Jurkat, Clone E6-1 (cell line): Measurements from ENCODE around the gene OR2A25.

Experiments used
- DNase-seq: peaks from one replicate; pipeline ENCODE4 v3.0.0-alpha.2; 2011; ENCODE audit warnings: low read depth, low spot score
- H3K4me3 ChIP-seq: 2 replicates; pipeline ENCODE4 v1.5.1; 2011; ENCODE audit warnings: mild to moderate bottlenecking, low read length, control low read depth, moderate library complexity

OR2A25 gene

DNA sequence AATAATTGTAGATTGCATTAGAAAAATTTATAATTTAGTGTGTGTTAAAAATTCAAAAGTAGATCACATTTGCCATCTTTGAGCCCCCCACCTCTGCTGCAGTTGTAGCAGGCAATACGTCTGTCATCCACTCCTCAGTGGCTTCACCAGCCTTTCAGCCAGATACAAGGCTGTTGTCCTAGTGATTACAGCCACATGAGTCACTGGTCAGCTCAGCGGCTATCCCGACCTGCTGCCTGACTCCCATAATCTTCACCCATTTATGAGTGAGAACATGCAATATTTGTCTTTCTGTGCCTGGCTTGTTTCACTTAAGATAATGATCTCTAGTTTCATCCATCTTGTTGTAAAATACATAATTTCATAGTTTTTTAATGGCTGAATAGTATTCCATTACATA, 11.7 kb upstream of the OR2A25 start:
- H3K4me3 ChIP-seq, result no peak overlapping the region
- DNase-seq, result no peak

DNA sequence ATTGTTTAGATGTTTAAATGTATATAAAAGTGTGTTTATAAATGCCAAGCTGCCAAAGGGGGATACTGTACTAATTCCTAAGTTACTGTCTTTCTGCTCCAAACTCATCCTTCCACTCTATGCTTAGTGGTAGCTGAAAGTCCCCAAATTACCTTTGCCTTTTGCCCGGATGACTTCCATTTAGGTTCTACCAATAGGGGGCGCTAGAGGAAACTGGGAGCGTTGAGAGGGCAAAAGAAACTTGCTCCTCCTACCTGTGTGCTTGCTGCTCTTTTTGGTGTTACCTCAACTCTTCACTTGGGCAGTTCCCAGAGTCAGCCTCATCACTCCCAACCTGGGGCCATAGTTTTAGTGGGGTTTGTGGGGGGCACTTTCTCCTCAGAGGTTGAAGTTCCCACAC, 5.9 kb upstream of the OR2A25 start:
- no peak for DNase-seq

DNA sequence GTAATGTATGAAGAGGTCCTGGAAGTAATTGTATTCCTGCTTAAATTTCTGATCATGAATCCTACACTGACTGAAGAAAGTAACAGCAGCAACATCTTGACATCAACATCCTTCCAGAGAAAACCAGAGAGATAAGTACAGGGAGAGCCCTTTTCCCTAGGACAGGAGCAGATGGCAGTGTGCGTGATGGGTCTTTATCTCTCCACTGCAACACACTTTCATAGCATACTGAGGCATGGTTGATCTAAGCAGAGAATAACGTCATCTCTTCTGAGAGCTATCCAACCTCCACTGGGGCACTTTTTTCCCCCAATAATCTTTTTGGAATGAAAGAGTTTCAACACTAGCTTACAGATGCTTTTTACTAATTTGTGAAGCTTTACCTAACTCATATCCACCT, 342 bp downstream of the OR2A25 start:
- no peak overlapping the region for H3K4me3 ChIP-seq

More for the DNA sequence above, 5.9 kb upstream of the OR2A25 start:
- no peak overlapping the region for H3K4me3 ChIP-seq

DNA sequence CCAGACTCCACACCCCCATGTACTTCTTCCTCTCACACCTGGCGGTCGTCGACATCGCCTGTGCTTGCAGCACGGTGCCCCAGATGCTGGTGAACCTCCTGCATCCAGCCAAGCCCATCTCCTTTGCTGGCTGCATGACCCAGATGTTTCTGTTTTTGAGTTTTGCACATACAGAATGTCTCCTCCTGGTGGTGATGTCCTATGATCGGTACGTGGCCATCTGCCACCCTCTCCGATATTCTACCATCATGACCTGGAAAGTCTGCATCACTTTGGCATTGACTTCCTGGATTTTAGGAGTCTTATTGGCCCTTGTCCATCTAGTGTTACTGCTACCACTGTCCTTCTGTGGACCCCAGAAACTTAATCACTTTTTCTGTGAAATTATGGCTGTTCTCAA, 4.8 kb downstream of the OR2A25 start:
- no peak overlapping the region for H3K4me3 ChIP-seq
- no peak for DNase-seq

More for the DNA sequence above, 342 bp downstream of the OR2A25 start:
- no peak for DNase-seq

DNA sequence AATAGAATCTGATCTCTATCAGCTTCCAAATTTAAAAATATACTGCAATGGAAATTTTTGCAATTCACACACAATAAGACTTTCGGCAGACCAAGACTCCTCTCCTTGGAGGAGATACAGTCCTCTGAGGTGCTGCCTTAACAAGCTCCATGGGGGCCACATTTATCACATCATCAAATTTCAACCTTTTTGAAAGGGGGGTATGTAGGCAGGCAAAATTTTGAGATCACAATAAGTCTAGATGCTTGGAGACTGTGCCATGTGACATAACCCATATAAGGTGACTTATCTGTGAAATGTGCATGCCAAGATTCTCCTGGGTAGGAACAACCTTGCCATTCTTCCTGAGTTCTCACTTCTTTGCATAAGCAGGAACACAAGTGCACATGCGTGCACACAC, 16.4 kb downstream of the OR2A25 start, which contains the start of gene OR2A12:
Gene OR2A12, plus strand, starts transcription at position 301 of the 400 bp plus-strand sequence. CDS start 8,830 bp downstream, outside the sequence.
- no peak within 1 kb of the TSS for H3K4me3 ChIP-seq
- no peak for DNase-seq

DNA sequence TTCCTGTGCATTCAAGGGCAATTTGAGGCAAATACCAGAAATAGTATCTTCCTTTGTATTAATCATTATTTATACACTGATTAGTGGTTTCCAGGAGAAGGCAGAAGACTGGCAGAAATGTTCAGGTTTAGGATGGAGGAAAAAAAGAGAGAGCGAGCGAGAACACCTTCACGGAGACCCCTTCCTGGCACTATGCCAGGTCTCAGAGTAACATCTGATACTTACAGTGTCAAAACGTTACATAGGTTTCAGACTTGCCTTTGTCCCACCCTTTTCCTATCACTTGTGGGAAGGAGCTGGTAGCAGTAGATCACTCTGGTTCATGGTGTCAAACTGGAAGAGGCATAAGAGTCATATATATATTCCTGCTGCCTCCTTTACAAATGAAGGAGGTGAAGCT, 17.1 kb downstream of the OR2A25 start:
- no peak overlapping the region for H3K4me3 ChIP-seq
- DNase-seq, result no peak

DNA sequence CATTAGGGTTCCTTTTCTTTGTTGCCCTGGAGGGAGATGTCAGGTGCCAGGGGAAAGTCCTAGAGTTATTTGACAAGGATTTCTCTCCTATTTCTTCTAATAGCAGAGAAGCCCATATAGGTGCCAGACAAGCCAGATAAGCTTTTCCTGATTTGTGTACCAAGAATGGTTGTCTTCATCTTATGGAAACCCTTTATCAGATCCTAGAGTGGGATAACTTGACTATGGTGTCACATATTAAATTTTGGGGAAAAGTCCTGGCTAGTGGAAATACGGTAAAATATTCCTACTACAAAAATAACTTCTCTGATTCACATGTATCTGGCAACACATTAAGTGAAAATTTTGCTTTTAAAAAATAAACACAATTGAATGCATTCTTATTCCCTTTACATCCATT, 17.6 kb downstream of the OR2A25 start:
- DNase-seq, result no peak
- H3K4me3 ChIP-seq, result no peak overlapping the region

DNA sequence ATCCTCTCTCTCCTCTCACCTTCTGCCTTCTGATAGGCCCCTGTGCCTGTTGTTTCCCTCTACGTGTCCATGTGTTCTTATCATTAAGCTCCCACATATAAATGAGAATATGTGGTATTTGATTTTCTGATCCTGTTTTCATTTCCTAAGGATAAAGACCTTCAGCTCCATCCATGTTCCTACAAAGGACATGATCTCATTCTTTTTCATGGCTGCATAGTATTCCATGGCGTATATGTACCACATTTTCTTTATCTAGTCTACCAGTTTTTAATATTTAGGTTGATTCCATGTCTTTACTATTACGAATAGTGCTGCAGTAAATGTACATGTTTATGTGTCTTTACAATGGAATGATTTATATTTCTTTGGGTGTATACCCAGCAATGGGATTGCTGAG, 21.1 kb downstream of the OR2A25 start:
- H3K4me3 ChIP-seq, result no peak overlapping the region
- DNase-seq, result no peak

DNA sequence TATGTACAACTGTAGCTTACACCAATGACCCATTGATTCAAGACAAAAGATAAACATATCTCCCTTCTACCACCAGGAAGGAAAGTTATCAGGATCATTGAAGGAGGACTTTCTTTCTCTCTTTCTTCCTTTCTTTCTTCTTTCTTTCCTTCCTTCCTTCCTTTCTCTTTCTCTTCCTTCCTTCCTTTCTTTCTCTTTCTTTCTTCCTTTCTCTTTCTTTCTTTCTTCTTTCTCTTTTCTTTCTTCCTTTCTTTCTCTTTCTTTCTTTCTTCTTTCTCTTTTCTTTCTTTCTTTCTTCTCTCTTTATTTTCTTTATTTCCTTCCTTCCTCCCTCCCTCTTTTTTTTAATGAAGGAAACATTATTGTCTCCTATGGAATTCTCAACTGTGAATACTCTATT, 29.2 kb downstream of the OR2A25 start:
- DNase-seq, result no peak
- H3K4me3 ChIP-seq, result no peak overlapping the region

DNA sequence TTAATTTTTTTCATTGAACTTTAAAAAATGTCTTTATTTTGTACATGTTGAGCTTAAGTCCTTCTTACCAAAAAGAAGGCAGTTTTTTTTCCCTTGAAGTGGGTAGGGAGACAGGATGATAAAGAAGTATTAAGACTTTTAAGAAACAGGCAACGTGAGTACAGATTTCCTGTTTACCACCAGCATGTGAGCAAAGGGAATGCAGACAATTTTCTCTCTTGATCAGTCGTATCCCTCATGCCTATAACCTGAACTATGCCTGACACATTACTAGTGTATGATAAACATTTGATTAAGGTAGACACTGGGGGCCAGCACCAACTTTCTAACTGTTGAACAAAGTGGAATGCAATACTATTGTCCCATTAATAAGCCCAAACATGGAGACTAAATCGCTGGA, 31.0 kb downstream of the OR2A25 start:
- no peak overlapping the region for H3K4me3 ChIP-seq
- no peak for DNase-seq

DNA sequence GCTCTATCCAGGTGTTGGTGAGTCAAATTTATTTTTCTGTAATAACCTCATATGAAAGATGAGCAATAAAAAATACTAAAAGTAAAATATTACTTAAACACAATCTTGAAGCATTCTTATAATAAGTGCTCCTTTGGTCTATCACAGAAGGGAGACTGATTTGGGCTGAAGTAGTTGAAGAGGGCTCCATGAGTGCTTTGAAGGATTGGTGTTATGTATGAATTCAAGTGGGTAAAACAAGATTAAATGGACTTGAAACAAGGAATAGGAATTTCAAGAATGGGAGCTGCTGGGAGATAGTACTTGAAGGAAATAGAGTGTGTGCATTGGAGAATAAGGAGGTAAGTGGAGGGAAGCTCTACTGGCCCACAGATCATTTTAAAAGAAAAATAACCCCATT, 32.4 kb downstream of the OR2A25 start:
- DNase-seq, result no peak
- no peak overlapping the region for H3K4me3 ChIP-seq

DNA sequence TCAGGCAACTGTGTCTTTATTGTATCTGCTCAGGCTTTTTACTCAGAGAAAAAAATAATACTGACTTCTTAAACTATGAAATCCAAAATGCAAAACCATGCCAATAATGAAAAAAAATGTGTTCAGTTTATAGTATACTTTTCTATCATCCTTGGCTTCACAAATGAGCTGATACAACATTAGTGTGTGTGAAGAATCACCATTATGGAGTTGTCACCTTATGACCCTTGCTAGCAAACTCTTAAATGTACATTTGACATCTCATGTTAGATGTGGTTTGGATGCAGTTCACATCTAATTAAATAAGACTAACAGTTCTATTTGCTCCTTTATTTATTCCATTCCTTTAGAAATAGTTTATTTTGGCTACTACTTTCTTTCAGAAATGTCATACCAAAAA, 35.6 kb downstream of the OR2A25 start:
- DNase-seq, result no peak
- H3K4me3 ChIP-seq, result no peak overlapping the region

DNA sequence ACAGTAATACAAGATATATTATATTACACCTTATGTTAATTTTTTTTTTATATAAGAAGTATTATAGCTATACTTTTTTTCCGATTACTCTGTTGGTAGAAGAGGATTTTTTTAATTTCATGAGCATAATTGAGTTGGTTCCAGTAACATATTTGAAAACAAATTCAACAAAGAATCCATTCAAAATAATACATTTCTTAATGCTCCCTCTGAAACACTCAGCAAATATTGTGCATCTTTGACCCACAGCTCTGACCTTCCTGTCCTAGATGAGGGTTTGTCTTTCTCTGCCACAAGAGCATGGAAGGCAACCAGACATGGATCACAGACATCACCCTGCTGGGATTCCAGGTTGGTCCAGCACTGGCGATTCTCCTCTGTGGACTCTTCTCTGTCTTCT, 39.7 kb downstream of the OR2A25 start, which contains the start of gene OR2A2:
Gene OR2A2, plus strand, starts transcription at position 301 of the 400 bp plus-strand sequence. Its CDS starts 0 bp downstream, at position 301.
- no peak for DNase-seq

DNA sequence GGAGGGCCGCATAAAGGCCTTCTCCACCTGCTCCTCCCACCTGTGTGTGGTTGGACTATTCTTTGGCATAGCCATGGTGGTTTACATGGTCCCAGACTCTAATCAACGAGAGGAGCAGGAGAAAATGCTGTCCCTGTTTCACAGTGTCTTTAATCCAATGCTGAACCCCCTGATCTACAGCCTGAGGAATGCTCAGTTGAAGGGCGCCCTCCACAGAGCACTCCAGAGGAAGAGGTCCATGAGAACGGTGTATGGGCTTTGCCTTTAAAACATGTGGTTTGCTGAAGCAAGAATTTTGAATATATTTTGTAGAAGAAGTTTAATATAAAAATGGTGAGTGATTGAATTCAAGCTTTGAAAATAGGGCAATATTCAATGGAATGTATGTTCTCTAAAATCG, 40.7 kb downstream of the OR2A25 start:
- H3K4me3 ChIP-seq, result no peak overlapping the region
- DNase-seq, result no peak

More for the DNA sequence above, 39.7 kb downstream of the OR2A25 start, which contains the start of gene OR2A2:
- H3K4me3 ChIP-seq, result no peak within 1 kb of the TSS

DNA sequence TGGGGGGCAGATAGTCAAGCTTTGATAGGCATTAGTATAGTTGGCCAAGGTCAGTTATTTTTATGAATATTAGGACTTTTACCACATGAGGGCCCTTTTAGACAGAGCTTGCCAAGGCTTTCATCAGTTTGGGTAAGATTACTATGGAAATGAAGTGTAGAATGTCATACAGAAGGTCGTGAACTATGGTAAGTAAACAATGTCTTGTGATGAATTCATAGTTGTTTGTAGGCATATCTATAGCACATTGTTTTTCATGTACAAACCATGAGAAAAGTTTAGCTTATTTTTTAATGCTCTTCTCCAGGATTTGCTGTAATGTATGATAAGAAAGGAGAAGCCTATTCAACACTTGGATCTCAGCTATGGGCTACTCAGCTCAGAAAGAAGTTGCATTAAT, 44.0 kb downstream of the OR2A25 start:
- H3K4me3 ChIP-seq, result no peak overlapping the region
- DNase-seq, result no peak

DNA sequence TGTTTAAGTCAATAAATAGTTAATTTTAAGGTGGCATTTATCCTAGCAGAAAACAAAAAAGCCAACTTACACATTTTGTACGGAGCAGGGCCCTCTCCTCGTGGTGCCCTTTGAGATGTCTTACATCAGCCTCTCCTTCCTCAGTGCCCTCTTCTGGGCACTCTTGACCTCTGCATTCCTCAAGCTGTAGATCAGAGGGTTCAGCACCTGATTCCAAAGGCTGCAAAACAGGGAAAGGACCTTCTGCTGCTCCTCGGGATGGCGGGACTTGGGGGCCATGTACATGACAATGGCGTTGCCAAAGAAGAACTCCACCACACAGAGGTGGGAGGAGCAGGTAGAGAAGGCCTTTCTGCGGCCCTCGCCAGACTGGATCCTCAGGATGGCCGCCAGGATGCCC, 48.7 kb downstream of the OR2A25 start:
- no peak overlapping the region for H3K4me3 ChIP-seq
- no peak for DNase-seq

DNA sequence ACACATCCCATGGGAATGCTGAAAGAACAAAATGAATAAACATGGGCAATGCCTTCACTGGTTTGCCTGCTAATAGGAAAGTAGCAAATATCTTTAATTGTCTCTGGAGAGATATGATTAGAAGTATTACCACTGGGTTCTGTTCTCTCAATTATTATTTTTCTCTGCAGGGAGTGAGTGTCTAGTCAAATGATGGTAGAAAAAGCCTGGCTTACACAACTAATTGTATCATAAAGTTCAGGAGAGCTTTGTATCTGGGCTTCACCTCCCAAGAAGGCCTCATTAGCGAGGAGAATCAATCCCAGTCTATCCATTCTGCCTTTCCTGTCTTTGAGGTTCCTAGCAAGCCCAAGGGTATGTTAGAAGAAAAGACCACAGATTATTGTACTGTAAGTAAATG, 53.3 kb downstream of the OR2A25 start, which contains the start of gene OR2A14:
Gene OR2A14, plus strand, starts transcription at position 301 of the 400 bp plus-strand sequence. CDS start 5,937 bp downstream, outside the sequence.
- DNase-seq, result no peak
- H3K4me3 ChIP-seq, result no peak within 1 kb of the TSS
